GM18517 (cell line): ENCODE results near the gene GALNTL6.

ENCODE experiments used
- ATAC-seq: cut with Tn5 transposase; IDR thresholded peaks from one replicate; pipeline ENCODE4 v1.9.1; 2021; ENCODE audit warnings: mild to moderate bottlenecking, moderate library complexity; ENCODE audit not compliant: unreplicated experiment

The GALNTL6 gene

DNA sequence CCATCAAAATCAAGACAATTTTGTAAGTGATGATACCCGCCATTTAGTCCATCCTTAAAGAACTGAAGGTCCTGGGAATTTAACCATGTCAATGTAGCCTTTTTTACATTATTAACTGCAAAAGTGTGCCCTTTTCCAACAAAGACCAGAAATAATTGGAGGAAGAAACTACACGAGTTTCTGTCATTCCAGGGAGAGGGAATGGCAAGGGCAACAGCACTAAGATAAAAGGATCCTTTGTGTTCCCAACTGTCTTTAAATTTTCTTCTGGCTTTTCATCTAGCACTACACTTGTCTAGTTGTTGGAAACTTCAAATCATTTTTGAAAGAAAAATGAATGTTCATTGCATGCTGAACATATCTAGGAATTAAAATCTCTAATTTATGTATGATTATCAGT, 286.2 kb downstream of the GALNTL6 start:
- no peak for ATAC-seq

DNA sequence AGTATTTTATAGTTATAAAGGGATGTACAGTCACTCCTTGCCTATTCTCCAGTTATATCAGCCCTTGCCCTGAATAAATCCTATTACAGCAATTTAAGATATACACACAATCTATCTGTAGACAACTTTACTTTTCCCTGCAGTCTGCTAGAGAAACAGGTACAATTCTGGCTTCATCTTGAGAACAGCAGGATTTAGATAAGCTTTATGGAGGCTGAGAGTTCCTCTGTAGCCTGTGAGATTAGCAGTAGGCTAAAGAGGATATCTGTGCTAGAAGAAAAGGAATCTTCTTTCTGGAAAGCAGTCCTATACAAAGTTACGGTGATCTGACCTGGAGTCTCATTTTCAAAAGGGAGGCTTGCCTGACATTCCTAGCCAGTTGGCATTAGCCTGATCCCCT, 290.3 kb downstream of the GALNTL6 start:
- no peak for ATAC-seq

DNA sequence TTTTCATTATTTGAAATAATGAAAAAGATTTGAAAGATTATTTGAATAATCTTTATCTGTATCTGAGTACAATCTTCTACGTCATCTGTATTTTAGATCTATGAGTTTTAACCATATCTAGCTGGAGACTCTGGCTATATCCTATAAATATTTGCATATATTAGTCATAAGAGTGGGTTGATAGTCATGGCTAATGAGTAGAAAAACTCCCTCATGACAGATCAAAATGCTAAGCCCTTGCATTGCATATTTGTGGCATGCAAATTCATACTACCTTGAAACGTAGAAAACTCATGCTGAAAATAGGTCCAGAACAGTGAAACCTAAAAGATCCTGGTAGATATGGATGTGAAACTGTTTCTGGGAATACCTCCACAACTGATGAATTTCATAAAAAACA, 291.3 kb downstream of the GALNTL6 start:
- ATAC-seq = no peak

DNA sequence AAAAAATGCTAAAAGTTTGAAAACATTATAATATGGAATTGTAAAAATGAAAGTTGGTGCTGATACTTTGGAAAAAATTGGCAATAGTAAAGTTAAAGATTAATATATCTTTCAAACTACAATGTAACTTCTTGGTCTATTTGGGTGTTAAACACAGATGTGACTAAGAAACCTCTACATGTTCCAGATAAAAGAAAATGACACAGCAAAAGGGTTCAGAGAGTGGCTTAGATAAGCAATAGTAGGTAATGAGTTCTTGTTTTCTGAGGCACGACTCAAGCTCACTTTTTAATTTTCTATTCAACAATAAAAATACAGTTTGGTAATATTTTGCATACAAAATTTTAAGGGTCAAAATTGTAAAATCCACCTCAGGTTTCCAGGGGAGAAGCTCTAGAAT, 292.7 kb downstream of the GALNTL6 start:
- no peak for ATAC-seq

DNA sequence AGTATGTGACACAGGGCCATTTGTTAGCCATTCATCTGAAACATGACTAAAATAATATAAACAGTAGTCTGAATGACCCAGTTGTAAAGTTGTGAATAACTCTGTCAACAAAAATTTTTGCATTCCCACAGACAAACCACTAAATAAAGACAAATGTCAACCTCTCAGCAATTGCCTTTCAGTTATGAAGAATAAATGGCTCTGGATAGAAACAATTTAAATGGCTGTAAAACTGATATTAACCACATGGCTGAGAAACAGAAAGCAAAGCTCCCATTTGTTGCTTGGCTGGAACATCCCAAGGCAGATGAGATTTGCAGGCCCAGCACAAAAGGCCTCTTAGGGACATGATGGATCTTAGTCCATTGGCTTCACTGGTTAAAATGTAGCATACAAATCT, 296.3 kb downstream of the GALNTL6 start:
- no peak for ATAC-seq

DNA sequence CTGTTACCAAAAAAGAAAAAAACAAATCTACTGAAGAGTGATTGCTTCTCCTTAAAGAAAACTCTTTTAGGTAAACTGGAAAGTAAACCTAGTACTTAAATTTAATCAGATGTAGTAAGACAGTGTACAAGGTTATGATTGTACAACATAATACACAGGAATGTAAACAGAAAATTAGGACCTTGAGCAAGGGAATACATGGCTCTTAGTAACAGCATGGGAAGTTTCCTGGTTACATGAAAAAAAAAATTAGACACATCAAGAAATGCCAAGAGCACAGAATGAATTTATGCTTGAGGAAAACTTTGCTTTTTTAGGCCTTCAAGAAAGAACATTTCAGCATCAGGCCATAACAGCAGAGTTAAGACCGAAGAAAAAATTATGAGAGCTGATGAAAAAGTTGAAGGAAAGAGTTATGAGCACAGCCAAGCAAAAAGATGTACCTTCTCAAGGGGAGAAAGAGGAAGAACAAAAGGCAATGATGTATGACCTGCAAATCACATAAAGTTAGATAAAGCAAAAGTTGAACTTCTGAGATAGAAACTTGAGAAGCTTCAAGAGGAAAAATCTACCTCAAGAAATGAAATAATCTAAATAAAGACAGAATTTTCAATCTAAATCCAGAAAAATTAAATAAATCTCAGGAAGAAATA, 311.6 kb downstream of the GALNTL6 start:
- no peak for ATAC-seq

DNA sequence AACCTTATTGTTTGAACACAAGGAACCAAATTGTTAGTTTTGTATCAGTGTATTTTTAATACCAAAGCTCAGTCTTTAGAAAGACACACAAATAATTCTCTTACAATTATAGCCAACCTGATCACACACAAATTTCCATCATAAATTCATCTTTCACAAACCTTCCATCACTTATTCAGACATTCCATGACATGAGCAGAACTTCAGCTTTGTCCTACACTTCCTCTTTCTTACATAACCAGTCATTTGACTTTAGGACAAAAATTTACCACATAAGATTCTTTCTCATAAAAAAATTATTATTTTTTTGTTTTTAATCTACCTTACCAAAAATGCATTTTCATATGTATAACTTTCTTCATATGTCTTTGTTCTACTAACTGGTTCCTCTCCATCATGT, 312.2 kb downstream of the GALNTL6 start:
- ATAC-seq = no peak

DNA sequence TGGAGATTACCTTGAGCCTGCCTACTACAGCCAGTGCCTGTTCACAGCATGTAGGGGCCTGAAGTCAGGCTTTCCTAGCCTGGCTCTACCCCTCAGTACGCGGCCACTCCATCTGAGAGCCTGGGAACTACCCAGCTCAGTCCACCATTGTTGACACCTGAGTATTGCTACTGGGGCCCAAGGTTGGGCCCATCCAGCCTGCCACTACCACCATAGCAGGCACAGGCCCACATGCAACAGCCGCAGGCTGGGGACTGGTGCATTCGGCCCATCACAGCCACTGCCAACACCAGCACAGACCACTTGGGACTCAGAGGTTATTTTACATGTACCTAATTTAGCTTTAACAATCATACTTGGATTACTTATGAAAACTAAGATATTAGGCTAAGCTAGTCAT, 314.0 kb downstream of the GALNTL6 start:
- no peak for ATAC-seq

DNA sequence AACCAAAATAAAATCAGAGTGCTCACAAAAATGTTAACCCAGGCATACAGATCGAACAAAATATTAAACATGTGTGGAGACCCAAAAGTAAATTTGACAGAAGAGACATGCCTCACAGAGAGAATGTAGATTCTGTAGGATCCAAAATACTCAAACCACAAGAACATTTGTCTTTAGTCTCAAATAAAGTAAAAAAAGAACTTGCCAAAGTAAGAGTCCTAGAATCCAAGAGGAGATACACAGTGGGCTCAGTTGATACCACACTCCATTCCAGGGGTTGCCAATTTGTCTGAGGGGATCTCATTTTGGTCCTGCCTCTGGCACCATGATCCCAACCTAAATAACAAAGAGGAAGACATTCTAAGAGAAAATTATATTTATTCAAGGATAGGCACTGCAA, 316.4 kb downstream of the GALNTL6 start:
- no peak for ATAC-seq

DNA sequence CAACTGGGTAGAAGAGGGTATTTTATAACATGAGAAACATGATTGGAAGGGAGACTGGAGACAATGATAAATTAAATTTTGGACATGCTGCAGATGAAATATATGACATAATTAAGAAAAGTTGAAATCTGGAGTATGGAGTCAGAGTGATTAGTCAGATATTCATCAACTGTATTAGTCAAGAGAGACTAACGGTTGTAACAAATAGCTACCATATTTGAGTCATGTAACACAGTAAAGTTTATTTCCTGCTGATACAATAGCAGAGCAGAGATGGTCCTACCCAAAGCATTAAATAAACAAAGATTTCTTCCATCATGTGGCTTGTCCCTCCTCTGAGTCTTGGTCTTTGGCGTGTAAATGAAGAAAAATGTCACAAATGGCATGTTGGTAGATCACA, 321.3 kb downstream of the GALNTL6 start:
- ATAC-seq = no peak

DNA sequence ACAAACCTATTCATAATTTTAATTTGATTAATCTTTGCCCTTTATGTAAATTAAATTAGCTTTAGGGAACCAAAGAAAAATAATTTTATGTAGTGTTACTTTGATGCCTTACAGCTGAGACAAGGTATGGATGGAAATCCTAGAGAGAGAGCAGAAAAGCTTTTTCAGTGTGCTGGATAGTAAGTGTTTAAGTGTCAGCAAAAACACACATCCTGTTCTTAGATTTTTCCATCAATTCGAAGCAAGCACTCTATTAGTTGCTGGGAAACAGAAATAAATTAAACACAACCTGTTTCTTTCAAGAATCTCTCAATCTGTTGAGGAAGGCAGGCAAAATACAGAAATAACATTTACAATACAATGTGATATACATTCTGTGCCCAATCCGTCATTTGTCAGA, 327.8 kb downstream of the GALNTL6 start:
- ATAC-seq = no peak

DNA sequence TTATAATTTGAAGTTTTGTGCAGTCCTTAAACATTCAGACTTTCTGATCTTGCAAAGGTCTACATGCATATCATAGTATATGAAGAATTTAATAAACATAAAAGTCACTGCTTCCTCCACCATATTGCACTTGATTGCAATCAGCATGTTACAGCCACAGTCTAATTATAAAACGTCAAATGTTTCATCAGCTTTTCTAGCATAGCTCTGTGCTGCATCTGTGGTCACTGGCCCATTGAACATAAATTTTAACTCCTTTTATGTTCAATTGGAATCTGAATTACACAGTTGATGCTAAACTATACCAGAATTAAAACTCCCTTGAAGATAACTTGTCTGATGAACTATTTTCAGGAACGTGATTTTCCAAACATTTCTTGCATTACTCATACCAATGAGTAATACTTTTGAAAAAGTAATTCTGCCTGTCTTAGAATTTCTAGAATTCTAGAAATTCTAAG, 329.1 kb downstream of the GALNTL6 start:
- ATAC-seq = no peak

DNA sequence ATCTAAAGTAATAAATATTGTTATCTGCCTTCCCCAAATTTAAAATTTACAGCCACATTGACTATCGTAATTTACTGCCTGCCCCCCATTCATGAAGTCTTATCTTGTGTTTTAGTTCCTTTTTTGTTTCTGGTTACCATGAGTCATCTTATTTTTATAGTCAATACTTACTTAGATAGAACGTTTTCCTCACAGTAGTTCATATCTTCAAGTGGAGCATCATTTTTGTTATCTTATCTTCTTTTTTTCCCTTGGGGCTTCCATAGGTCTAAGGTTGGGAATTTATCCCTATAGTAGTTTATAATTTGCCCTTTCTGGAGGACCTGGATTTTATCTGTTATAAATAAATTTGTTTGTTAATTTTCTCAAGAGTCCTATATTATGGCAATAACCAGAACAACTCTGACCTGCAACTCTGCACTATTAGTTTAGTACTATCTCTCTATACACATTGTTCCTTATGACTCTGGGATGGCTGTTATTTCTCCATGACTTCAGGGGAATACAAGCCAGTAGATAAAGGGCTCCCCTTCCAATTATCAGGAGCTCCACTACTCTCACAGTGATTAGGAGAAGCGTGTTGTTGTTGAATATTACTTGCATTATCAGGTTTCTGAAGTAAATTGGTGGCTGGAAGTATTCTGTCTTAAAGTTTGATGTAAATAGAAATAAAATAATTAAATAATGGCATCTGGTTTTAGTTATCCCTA, 330.6 kb downstream of the GALNTL6 start:
- ATAC-seq = no peak

DNA sequence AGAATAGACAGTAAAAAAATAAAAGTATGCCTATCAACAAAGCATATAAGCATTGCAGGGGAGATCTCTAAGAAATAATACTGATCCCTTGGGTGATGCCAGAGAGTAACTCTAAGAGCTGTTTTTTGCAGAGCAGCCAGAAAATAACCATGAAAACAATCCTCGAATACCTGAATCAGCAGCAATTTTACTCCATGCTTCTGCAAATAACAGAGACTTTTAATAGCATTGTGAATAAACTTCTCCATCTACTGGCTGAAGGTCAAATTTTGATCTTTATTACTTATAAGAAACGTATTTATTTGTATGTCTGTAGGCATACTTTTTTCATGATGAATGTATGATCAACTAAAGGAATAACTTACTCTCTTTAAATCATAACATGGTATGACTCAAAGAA, 334.5 kb downstream of the GALNTL6 start:
- ATAC-seq = no peak

DNA sequence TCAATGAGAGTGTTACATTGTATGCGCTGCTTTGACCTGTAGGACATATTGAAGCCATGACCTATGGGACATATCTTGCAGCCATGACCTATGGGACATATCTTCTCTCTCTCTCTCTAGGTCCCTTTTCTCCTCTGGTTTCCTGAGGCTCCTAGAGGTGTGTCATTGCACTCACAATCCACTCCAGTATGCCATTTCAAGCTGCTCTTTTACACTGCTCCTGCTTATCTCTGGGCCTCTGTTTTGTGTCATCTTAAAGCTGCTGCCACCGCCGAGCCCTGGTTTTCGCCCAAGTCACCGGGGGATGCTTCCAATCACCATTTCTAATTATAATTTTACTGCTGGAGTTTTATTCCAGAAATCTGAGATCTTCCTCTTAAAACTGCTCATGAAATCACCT, 336.1 kb downstream of the GALNTL6 start:
- no peak for ATAC-seq

DNA sequence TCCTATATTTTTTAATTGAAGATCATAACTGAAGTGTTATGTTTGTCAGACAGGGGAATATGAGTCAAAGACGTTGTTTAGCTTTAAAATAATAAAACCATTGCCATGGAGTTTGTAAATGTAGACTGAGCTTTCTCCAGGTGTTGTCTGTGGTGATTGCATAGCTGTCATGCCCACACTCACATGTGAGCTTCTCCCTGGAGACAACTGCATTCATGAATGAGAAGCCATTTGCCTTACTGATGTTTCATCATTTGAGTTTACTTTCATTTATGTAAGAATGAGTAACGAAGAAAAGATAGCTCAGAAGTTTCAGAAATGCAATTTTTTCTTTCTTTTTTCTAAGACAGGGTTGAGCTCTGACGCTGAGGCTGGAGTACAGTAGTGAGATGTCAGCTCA, 339.1 kb downstream of the GALNTL6 start:
- ATAC-seq = no peak

DNA sequence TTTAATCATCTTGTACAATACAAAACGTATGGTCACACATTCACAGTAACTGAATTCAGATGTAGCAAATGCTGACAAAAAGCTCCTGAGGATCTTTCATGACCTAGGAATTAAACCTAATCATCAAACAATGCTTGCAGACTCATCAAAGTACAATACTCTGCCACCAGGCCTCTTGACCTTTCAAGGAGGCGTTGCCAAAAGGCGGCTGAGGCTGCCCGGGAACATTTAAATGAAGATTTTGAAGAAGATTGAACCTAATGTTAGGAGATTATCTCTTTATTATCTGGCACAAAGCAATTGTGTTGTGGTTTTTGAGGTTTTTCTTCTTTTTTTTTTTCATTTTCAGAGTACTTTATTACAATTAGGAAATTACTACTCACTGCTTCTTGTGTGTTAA, 340.5 kb downstream of the GALNTL6 start:
- no peak for ATAC-seq

DNA sequence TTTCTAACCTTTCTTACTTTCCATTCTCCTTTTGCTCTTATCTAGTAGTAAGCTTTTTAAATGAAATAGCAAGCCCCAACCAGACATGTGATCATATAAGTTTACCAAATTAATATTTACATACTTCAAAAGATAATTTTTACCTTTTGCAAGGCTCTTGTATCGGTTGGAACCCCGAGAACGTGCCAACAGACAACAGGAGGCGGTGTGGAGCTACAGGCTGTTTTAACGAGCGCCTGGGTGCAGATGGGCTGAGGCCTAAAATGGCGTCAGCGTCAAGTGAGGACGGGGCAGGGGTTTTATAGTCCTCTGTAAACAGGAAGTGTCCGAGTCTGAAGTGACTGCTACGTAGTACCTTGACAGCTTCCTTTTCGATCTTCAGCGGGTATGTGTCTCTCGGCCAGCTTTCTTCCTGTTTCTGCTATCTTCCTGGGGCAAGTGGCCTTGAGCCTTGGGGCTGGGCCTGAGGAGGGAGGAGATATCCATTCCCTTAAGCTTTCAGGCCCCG, 342.7 kb downstream of the GALNTL6 start:
- ATAC-seq = no peak

DNA sequence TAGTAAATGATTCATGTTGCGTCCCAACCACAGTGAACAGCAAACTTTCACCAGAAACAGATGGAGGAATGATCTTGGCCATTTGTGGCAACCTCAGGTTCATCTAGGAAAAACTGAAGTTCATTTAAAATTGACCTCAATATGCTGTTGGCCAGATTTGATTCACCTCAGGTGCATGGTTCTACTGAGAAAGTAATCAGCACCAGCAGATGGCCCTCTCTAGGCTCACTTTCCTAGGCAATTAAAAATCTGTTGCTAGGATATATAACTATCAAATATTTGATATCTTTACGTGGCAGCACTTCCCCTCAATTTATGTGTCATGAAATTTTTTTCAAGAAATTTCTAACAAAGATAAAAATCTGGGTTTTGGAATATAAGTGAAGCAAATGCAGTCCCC, 344.7 kb downstream of the GALNTL6 start:
- no peak for ATAC-seq

DNA sequence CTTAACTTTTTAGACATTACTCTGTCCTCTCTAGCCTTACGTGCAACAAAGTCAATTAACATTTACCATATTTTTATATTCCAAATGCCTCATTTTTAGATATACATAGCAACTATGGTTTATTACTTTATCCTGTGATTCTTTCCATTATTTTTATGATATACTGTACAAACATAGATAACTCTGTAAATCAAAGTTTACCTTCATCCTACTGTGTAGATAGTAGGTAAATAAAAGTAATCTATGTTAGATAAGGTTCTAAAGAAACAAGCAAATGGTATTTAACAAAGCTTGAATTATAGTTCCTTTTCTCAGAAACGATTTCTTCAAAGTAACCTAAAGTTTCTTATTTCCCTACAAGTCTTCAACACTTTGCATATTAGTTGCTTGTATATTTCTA, 350.0 kb downstream of the GALNTL6 start:
- ATAC-seq = no peak

DNA sequence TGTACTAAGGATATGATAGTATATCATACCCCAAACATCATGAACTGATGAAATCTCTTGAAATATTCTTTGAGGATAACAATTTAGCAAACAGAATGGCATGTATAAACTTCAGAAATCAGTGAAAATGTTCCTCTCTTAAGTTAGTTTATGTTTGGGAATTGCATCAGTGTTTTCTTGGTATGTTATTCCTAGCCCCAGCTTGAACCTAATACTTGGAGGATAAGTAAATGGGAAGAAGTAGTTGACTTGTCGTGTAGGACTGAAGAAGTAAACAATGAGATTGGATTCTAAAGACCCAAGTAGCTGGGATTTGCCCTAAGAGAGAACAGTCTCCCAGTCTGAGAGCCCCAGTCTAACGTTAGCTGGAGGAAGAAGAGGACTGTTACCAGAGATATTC, 355.7 kb downstream of the GALNTL6 start:
- ATAC-seq = no peak

DNA sequence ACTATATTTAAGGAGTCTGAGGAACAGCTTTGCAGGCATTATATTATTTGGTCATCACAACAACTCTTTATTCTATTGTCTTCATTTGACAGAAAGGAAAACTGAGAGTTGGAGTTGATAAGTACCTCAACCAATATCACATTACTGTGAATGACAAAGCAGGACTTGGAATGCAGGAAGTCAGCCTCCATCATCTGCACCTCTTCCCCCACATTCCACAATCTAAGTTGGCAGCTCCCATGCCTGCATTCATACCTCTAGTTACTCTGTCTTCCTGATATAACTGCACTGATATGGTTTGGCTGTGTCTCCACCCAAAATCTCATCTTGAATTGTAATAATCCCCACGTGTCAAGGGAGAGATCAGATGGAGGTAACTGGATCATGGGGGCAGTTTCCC, 356.7 kb downstream of the GALNTL6 start:
- ATAC-seq = no peak

DNA sequence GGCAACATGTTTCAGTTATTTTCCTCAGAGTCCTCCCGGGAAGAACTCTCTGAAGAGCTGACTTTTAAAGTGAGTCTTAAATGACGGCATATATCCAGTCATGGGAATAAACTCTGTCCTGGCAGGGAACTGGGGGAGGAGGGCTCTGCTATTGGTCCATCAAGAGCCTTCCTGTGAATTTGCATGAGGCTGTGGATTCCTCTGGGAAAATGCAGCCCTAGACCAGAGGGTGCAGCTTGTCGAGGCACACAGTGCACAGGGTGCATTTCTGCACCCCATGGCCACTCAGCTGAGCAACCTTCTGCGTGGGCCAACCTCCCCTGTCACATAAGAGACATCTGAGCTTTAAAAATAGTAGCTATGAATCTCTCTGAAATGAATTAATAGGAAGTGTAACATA, 360.0 kb downstream of the GALNTL6 start:
- ATAC-seq = no peak
